GM23248 (cell line): ENCODE results near the gene ATF3. TPM values are rescaled to one million over a fixed set of nuclear protein-coding genes. Genes with fewer than 3 reads are reported as not detected.

ENCODE experiments used
- DNase-seq: peaks from one replicate; pipeline ENCODE4 v3.0.0-alpha.2; 2015
- H2AFZ ChIP-seq: fragments of 200-600 bp; sonication (generic); 2 replicates; pipeline ENCODE4 v1.6.1; 2016; ENCODE audit warnings: antibody characterized with exemption
- H3F3A ChIP-seq: fragments of 200-600 bp; sonication (generic); 2 replicates; pipeline ENCODE4 v1.6.1; 2016; ENCODE audit warnings: mild to moderate bottlenecking, antibody characterized with exemption, mixed run types; ENCODE audit not compliant: insufficient read depth
- H3K27ac ChIP-seq: fragments of 200-600 bp; sonication (generic); 2 replicates; pipeline ENCODE4 v1.5.1; 2016; ENCODE audit warnings: mild to moderate bottlenecking
- H3K27me3 ChIP-seq: fragments of 200-600 bp; sonication (generic); replicated peaks from 2 replicates; pipeline ENCODE4 v1.6.1; 2016; ENCODE audit warnings: mild to moderate bottlenecking; ENCODE audit not compliant: insufficient read depth
- H3K36me3 ChIP-seq: fragments of 200-600 bp; sonication (generic); 2 replicates; pipeline ENCODE4 v1.6.1; 2016; ENCODE audit warnings: low read depth, mild to moderate bottlenecking
- H3K4me1 ChIP-seq: fragments of 200-600 bp; sonication (generic); 2 replicates; pipeline ENCODE4 v1.6.1; 2016; ENCODE audit warnings: mild to moderate bottlenecking; ENCODE audit not compliant: insufficient read depth
- H3K4me2 ChIP-seq: fragments of 200-600 bp; sonication (generic); one replicate; pipeline ENCODE4 v1.6.1; 2016; ENCODE audit warnings: mild to moderate bottlenecking; ENCODE audit not compliant: unreplicated experiment
- H3K4me3 ChIP-seq: fragments of 200-600 bp; sonication (generic); 2 replicates; pipeline ENCODE4 v1.5.1; 2016; ENCODE audit warnings: mild to moderate bottlenecking
- H3K79me2 ChIP-seq: fragments of 200-600 bp; sonication (generic); 2 replicates; pipeline ENCODE4 v1.6.1; 2016; ENCODE audit warnings: mild to moderate bottlenecking; ENCODE audit not compliant: insufficient read depth
- H3K9ac ChIP-seq: fragments of 200-600 bp; sonication (generic); 2 replicates; pipeline ENCODE4 v1.6.1; 2016; ENCODE audit warnings: mild to moderate bottlenecking
- H3K9me2 ChIP-seq: fragments of 200-600 bp; sonication (generic); 2 replicates; pipeline ENCODE4 v1.6.1; 2016; ENCODE audit warnings: mixed run types, mild to moderate bottlenecking, moderate library complexity; ENCODE audit not compliant: insufficient read depth
- H3K9me3 ChIP-seq: fragments of 200-600 bp; sonication (generic); one replicate; pipeline ENCODE4 v1.6.1; 2017; ENCODE audit warnings: low read depth
- H4K20me1 ChIP-seq: fragments of 200-600 bp; sonication (generic); 2 replicates; pipeline ENCODE4 v1.6.0; 2016; ENCODE audit not compliant: insufficient read depth
- EZH2 ChIP-seq: fragments of 200-600 bp; sonication (generic); IDR thresholded peaks from 2 replicates; pipeline ENCODE4 v1.6.1; 2018; ENCODE audit warnings: antibody characterized with exemption, mild to moderate bottlenecking; ENCODE audit not compliant: insufficient read depth, poor library complexity, severe bottlenecking
- EZH2phosphoT487 ChIP-seq: fragments of 200-600 bp; sonication (generic); IDR thresholded peaks from 2 replicates; pipeline ENCODE4 v1.6.1; 2018; ENCODE audit warnings: antibody characterized with exemption, moderate library complexity, mild to moderate bottlenecking, low read depth; ENCODE audit not compliant: insufficient read depth
- WGBS, 2 experiments: methylation state at CpG; one replicate each; pipeline ENCODE4 v1.1.6; 2015 to 2017; ENCODE audit warnings: low lambda C conversion rate in 2 of 2, low coverage in 1 of 2; ENCODE audit errors: missing lambda C conversion rate in 2 of 2; 5-methylcytosine and 5-hydroxymethylcytosine counted together
- in situ Hi-C: fragments of 300-500 bp; cut with MboI; formaldehyde crosslinking; loops from 2 replicates; pipeline ENCODE4 v1.15.0; 2020
- polyA plus RNA-seq: library from polyadenylated mRNA; unstranded; fragments of >200 nt; fragmentation: Nextera tagmentation; extraction: Ambion mirVana; gene quantifications from 2 replicates; pipeline ENCODE4 v1.2.1, GENCODE V29; 2016
- total RNA-seq: library from RNA; depleted of rRNA; stranded (reverse); fragments of >200 nt; shearing (Covaris generic); gene quantifications from 2 replicates; pipeline ENCODE4 v1.2.3, GENCODE V29; 2014

ATF3 gene
- total and polyA plus RNA-seq, 2 experiments from 2014 or later, result 0.86 to 1.7 TPM

DNA sequence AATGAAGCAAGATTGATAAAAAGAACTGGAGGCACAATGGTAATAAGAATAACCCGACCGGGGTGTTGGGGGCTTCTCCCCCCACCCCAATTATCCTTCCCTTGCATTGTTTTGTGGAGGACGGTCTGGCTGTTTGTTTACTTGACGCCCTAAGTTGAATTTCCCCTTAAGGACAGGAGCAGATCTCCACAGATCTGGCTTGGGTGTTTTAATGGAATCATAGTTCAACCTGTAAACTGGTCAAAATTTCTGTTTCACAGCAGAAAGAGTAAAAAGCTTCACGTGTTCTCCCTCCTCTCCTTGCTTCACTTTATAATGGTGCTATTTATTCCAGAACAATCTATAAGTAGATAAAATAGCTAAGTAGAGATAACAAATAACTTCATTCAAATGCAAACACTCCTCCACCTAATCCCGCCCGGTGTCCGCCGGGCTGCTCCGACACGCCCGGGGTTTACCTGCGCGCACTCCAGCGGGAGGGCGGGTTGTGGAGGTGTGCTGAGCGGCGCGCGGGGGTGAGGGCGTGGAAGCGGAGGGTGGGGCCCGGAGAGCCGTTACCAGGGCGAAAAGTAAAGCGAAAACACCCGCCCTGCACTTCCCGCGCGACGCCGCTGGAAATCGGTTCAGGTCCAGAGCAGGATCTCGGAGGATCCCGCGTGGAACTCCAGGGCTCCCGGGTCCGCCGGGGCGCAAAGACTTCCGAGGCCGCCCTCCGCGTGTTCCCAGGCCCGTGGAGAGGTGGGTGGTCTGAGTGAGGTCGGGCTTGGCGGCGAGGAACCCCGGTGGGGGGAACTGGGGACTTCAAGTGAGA is 2.0 kb upstream of the ATF3 start:
- Histone ChIP-seq H4K20me1 (no peaks in the 10 kb centered on the region), H3K9ac (no peak overlapping the region), H3K9me2 (no peaks in the 10 kb centered on the region), H3F3A (peaks cover 16% of the 10 kb centered on the region), H3K9me3 (no peaks in the 10 kb centered on the region), H3K79me2 (0 out of 2 replicates have a peak, but pooled peaks cover 6% of the 10 kb centered on the region), H3K36me3 (no peaks in the 10 kb centered on the region), H3K27ac (no peak overlapping the region), H3K4me1 (peaks cover 5% of the 10 kb centered on the region; the same call in 1 of the 2 replicates), H3K4me3 (no peak overlapping the region), H3K4me2 (no peak overlapping the region), H3K27me3 (peaks cover 63% of the 10 kb centered on the region), H2AFZ (no peak overlapping the region)
- 6 to 7% methylated on average over 19 to 47 of the region's 49 CpGs for WGBS, 2 experiments
- DNase-seq, result peak; percentile 42
- TF ChIP-seq EZH2phosphoT487, result no peak; the same call in none of the 2 replicates
- TF ChIP-seq EZH2, result peak; percentile 97
- in situ Hi-C loops, result no loop called here

DNA sequence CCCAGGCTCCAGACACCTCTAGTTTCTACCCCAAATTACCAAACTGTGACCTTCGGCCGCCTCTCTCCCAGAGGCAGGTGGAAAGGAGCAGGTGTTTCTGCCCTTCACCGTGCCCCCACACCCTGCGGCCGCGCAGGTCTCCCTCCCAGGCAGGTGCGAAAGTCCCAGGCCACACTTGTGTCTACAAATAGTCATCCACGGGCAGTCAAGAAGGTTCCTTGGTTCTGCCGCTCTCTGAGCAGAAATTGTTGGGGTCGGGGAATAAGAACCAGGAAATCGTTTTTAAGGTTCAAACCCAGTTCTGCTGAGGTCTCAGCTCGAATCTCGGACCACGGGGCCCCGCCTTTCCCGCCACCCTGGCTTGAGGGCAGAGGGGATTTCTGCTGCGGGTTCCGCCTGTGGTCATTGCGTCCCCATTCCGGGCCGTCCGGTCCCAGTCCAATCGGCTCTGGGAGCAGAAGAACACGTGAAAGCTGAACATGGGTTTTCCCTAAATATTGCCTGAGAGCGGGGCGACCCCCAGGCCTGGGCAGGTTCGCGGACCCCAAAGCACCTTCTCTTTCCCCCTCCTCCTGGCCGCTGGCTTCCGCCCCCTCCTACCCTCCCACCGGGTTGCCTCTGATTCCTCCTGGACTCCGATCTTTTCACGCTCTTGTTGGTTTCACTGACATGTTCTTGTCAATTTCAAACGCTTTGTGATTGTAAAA is 1.2 kb upstream of the ATF3 start:
- H3K4me1 ChIP-seq, result peaks cover 5% of the 10 kb centered on the region; the same call in 1 of the 2 replicates
- H3K9me3 ChIP-seq, result no peaks in the 10 kb centered on the region
- TF ChIP-seq EZH2, result peak; percentile 99
- 0 out of 2 replicates have a peak, but pooled peaks have one; percentile 67 for TF ChIP-seq EZH2phosphoT487
- peak overlapping the region; percentile 72 for H3K4me2 ChIP-seq
- H3K27me3 ChIP-seq, result peaks cover 57% of the 10 kb centered on the region
- in situ Hi-C loops, result no loop called here
- H3K79me2 ChIP-seq, result 0 out of 2 replicates have a peak, but pooled peaks cover 6% of the 10 kb centered on the region
- H3F3A ChIP-seq, result peaks cover 23% of the 10 kb centered on the region
- H3K36me3 ChIP-seq, result no peaks in the 10 kb centered on the region
- H3K9ac ChIP-seq, result peak overlapping the region; percentile 95
- peak overlapping the region; percentile 49 for H2AFZ ChIP-seq
- H3K9me2 ChIP-seq, result no peaks in the 10 kb centered on the region
- WGBS, 2 experiments, result 2% methylated on average over 29 to 34 of the region's 34 CpGs
- H3K4me3 ChIP-seq, result peak overlapping the region; percentile 78
- no peaks in the 10 kb centered on the region for H4K20me1 ChIP-seq
- H3K27ac ChIP-seq, result no peak overlapping the region
- no peak for DNase-seq

DNA sequence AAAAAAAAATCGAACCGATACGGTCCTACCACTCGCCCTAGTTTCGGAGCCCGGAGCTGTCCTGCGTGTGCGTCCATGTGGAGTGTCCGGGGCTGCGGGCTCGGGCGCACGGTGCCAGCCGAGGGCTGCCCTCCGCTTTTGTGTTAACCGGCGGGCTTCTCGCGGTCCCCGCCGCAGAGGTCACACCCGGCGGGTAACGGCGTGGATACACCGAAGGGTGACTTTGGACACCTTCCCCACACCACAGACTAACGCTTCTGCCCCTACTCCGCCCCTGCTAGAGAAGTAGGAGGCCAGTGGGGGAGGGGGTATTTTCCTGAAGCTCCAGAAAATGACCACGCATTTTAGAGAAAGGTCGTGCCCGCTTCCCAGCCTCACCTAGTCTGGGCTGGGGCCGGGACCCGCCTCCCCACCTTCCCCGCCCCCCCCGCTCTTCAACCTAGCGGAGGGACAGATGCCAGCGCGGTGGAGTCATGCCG is 609 bp upstream of the ATF3 start:
- Histone ChIP-seq H3F3A (peaks cover 26% of the 10 kb centered on the region), H4K20me1 (no peaks in the 10 kb centered on the region), H2AFZ (peak overlapping the region; percentile 49), H3K4me2 (peak overlapping the region; percentile 72), H3K9me3 (no peaks in the 10 kb centered on the region), H3K36me3 (no peaks in the 10 kb centered on the region), H3K27ac (no peak overlapping the region), H3K9ac (peak overlapping the region; percentile 95), H3K79me2 (0 out of 2 replicates have a peak, but pooled peaks cover 6% of the 10 kb centered on the region), H3K4me3 (peak overlapping the region; percentile 78), H3K9me2 (no peaks in the 10 kb centered on the region), H3K27me3 (peaks cover 51% of the 10 kb centered on the region), H3K4me1 (peaks cover 8% of the 10 kb centered on the region)
- TF ChIP-seq EZH2phosphoT487, result 0 out of 2 replicates have a peak, but pooled peaks have one; percentile 16
- peak; percentile 60 for TF ChIP-seq EZH2
- in situ Hi-C loops, result no loop called here
- WGBS, 2 experiments, result 1 to 2% methylated on average over 36 to 39 of the region's 39 CpGs
- peak; percentile 49 for DNase-seq
